IMR-90 (cell line): ENCODE measurements around the gene CAB39. TPM values are rescaled to one million over a fixed set of nuclear protein-coding genes. Genes with fewer than 3 reads are reported as not detected.

Source experiments
- ATAC-seq: fragments of 200-7000 bp; cut with Tn5 transposase; 2 replicates; pipeline ENCODE4 v1.9.1; 2020; ENCODE audit warnings: low read depth, mild to moderate bottlenecking, moderate library complexity
- BruUV-seq: library from RNA; stranded (reverse); fragments of 400-500 nt; replicated peaks from 2 replicates; lab custom pipeline; 2021; lab: Mats Ljungman, UMichigan
- CTCF ChIA-PET: fragments of 300-600 bp; formaldehyde crosslinking; extraction: SDS; loops from one replicate; lab custom pipeline; 2021; ENCODE audit warnings: antibody characterized with exemption; lab: Yijun Ruan, JAX
- POLR2A ChIA-PET: fragments of 300-600 bp; sonication (Branson Sonifier 250); formaldehyde crosslinking; loops from one replicate; lab custom pipeline; 2022; ENCODE audit warnings: antibody characterized with exemption; ENCODE audit not compliant: unreplicated experiment; lab: Charles Lee
- DNase-seq: peaks from one replicate; pipeline ENCODE4 v3.0.0; 2013
- H2AFZ ChIP-seq: replicated peaks from 2 replicates; pipeline ENCODE3; 2013; ENCODE audit warnings: low read length, mild to moderate bottlenecking; ENCODE audit not compliant: poor library complexity
- H2AK5ac ChIP-seq: 2 replicates; pipeline ENCODE4 v1.6.1; 2013; ENCODE audit warnings: low read depth, low read length, inconsistent platforms
- H2AK9ac ChIP-seq: replicated peaks from 2 replicates; pipeline ENCODE3; 2013; ENCODE audit warnings: mild to moderate bottlenecking, low read depth, low read length, moderate library complexity; ENCODE audit not compliant: poor library complexity
- H2BK120ac ChIP-seq: 2 replicates; pipeline ENCODE4 v1.6.1; 2013; ENCODE audit warnings: low read depth, low read length, inconsistent platforms
- H2BK15ac ChIP-seq: 3 replicates; pipeline ENCODE4 v1.6.1; 2013; ENCODE audit warnings: low read depth, low read length, inconsistent platforms
- H2BK20ac ChIP-seq: 2 replicates; pipeline ENCODE4 v1.6.1; 2013; ENCODE audit warnings: low read depth, mild to moderate bottlenecking, inconsistent platforms, low read length, moderate library complexity
- H2BK5ac ChIP-seq: 2 replicates; pipeline ENCODE4 v1.6.1; 2013; ENCODE audit warnings: mild to moderate bottlenecking, low read depth, low read length, inconsistent platforms; ENCODE audit not compliant: poor library complexity, severe bottlenecking
- H3K14ac ChIP-seq: replicated peaks from 2 replicates; pipeline ENCODE4 v1.6.1; 2013; ENCODE audit warnings: low read depth, low read length, inconsistent platforms
- H3K18ac ChIP-seq: 2 replicates; pipeline ENCODE4 v1.6.1; 2013; ENCODE audit warnings: low read depth, low read length, control low read depth
- H3K23ac ChIP-seq: 2 replicates; pipeline ENCODE4 v1.6.1; 2013; ENCODE audit warnings: low read depth, low read length, inconsistent platforms
- H3K27ac ChIP-seq: 2 replicates; pipeline ENCODE4 v1.5.1; 2013; ENCODE audit warnings: mild to moderate bottlenecking, control low read depth, low read length; ENCODE audit not compliant: insufficient read depth
- H3K27me3 ChIP-seq: 2 replicates; pipeline ENCODE4 v1.6.1; 2013; ENCODE audit warnings: low read length; ENCODE audit not compliant: control insufficient read depth, insufficient read depth
- H3K36me3 ChIP-seq: 2 replicates; pipeline ENCODE4 v1.6.1; 2013; ENCODE audit warnings: low read length, mixed read lengths; ENCODE audit not compliant: control insufficient read depth, insufficient read depth
- H3K4ac ChIP-seq: 2 replicates; pipeline ENCODE4 v1.6.1; 2013; ENCODE audit warnings: low read depth, low read length, inconsistent platforms
- H3K4me1 ChIP-seq: 2 replicates; pipeline ENCODE4 v1.6.1; 2013; ENCODE audit warnings: low read length, mixed read lengths; ENCODE audit not compliant: control insufficient read depth, insufficient read depth
- H3K4me2 ChIP-seq: 2 replicates; pipeline ENCODE4 v1.6.1; 2013; ENCODE audit warnings: low read depth, mild to moderate bottlenecking, control low read depth, low read length, moderate library complexity
- H3K4me3 ChIP-seq: 2 replicates; pipeline ENCODE4 v1.5.1; 2013; ENCODE audit warnings: low read depth, mild to moderate bottlenecking, control low read depth, low read length, moderate library complexity; ENCODE audit not compliant: insufficient read depth
- H3K56ac ChIP-seq: 2 replicates; pipeline ENCODE4 v1.6.1; 2013; ENCODE audit warnings: low read length, inconsistent platforms; ENCODE audit not compliant: insufficient read depth; ENCODE audit errors: extremely low read depth
- H3K79me1 ChIP-seq, 2 experiments: 2 replicates each; pipeline ENCODE4 v1.6.1; 2013; ENCODE audit warnings: low read length in 2 of 2, inconsistent platforms in 1 of 2, low read depth in 1 of 2
- H3K9ac ChIP-seq: 2 replicates; pipeline ENCODE4 v1.6.1; 2013; ENCODE audit warnings: low read depth, low read length, control low read depth
- H3K9me1 ChIP-seq: 2 replicates; pipeline ENCODE4 v1.6.1; 2013; ENCODE audit warnings: low read length, inconsistent platforms; ENCODE audit not compliant: insufficient read depth
- H3K9me3 ChIP-seq: 2 replicates; pipeline ENCODE4 v1.6.1; 2013; ENCODE audit warnings: low read length; ENCODE audit not compliant: control insufficient read depth, insufficient read depth
- H4K20me1 ChIP-seq: 2 replicates; pipeline ENCODE4 v1.6.1; 2013; ENCODE audit warnings: low read length, inconsistent platforms; ENCODE audit not compliant: insufficient read depth
- H4K5ac ChIP-seq: 2 replicates; pipeline ENCODE4 v1.6.1; 2013; ENCODE audit warnings: mild to moderate bottlenecking, low read depth, low read length, control low read depth
- H4K8ac ChIP-seq, 2 experiments: 2 replicates each; pipeline ENCODE4 v1.6.1; 2013; ENCODE audit warnings: low read depth in 2 of 2, low read length in 2 of 2, control low read depth in 1 of 2, inconsistent platforms in 1 of 2
- H4K91ac ChIP-seq: 2 replicates; pipeline ENCODE4 v1.6.1; 2013; ENCODE audit warnings: low read depth, low read length, inconsistent platforms; ENCODE audit not compliant: insufficient read depth
- CHD1 ChIP-seq: IDR thresholded peaks from 2 replicates; pipeline ENCODE4 v1.6.1; 2012; ENCODE audit warnings: low read depth, low read length, improper control_type of control experiment
- MAFK ChIP-seq: IDR thresholded peaks from 2 replicates; pipeline ENCODE4 v1.6.1; 2012; ENCODE audit warnings: low read depth, low read length, improper control_type of control experiment
- MXI1 ChIP-seq: IDR thresholded peaks from 2 replicates; pipeline ENCODE4 v1.6.1; 2012; ENCODE audit warnings: low read depth, mild to moderate bottlenecking, low read length, moderate library complexity, borderline replicate concordance
- RAD21 ChIP-seq: IDR thresholded peaks from 2 replicates; pipeline ENCODE4 v1.6.1; 2012; ENCODE audit warnings: low read length, improper control_type of control experiment
- RCOR1 ChIP-seq: IDR thresholded peaks from 2 replicates; pipeline ENCODE4 v1.6.1; 2012; ENCODE audit warnings: mild to moderate bottlenecking, low read length, improper control_type of control experiment; ENCODE audit not compliant: insufficient replicate concordance
- SMC3 ChIP-seq: fragments of 150-350 bp; IDR thresholded peaks from 2 replicates; pipeline ENCODE4 v1.6.1; 2016; ENCODE audit warnings: low read depth, mild to moderate bottlenecking, antibody characterized with exemption, low read length, moderate library complexity
- WGBS, 2 experiments: methylation state at CpG; one replicate each; pipeline versions ENCODE4 v1.1.5 to v1.1.7; 2013; ENCODE audit warnings: missing lambda C conversion rate in 2 of 2; ENCODE audit not compliant: insufficient read length in 1 of 2; ENCODE audit errors: extremely low coverage in 2 of 2; 5-methylcytosine and 5-hydroxymethylcytosine counted together
- dilution Hi-C: fragments of 300-500 bp; cut with HindIII; formaldehyde crosslinking; loops from one replicate; pipeline ENCODE4 v1.14.3; 2018; ENCODE audit warnings: low sequenced_read_pairs; ENCODE audit not compliant: unreplicated experiment
- in situ Hi-C: fragments of 300-500 bp; cut with MboI; formaldehyde crosslinking; loops from 3 replicates; pipeline ENCODE4 v1.14.3; 2019; ENCODE audit warnings: low sequenced_read_pairs, inconsistent platforms, mixed read lengths
- intact Hi-C: fragments of 100-400 bp; cut with micrococcal nuclease; formaldehyde crosslinking; loops from 2 replicates; pipeline ENCODE4 v1.10.0; 2022
- polyA plus RNA-seq, 3 experiments: library from polyadenylated mRNA; depleted of rRNA; stranded (reverse); fragments of >200 nt; gene quantifications; 2 replicates each; pipeline ENCODE4 v1.2.3, GENCODE V29; 2012; ENCODE audit warnings: low replicate concordance in 1 of 3
- total RNA-seq: library from RNA; depleted of rRNA; stranded (reverse); fragments of >200 nt; gene quantifications from 2 replicates; pipeline ENCODE4 v1.2.3, GENCODE V29; 2012
- TF ChIP-seq, protein P1 (sequence below): fragments of 150-350 bp; IDR thresholded peaks from 2 replicates; pipeline ENCODE4 v1.6.1; 2016; ENCODE audit warnings: low read depth, mild to moderate bottlenecking, low read length, moderate library complexity, borderline replicate concordance

CAB39 gene
- total and polyA plus RNA-seq, 2 of the 4 experiments (the other 2 are of a cell fraction), result 38.2 to 71.7 TPM

DNA sequence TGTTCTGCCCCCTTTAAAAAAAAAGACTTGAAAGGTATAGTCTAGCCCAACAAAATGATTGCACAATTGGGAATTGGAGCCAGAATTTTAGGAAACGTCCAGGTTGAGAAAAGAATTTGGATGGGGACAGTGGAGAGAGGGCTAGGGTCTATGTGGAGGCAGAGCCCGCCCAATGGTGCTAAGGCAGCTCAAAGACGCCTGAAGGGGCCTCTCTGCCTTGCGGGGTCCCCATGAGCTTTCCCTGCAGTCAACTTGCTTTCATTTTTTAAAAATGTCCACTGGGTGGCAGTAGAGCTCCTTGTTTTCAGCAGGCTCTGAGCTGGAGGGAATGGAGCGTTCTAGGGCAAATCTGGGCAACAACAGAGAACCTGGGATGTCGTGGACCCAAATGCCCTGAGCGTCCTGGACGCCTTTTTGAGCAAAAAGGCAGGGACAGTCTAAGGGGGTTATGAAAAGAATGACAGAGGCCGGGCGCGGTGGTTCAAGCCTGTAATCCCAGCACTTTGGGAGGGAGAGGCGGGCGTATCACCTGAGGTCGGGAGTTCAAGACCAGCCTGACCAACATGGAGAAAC is 111.8 kb downstream of the CAB39 start (continued):
- TF ChIP-seq RAD21 (peak; percentile 78), CHD1 (no peak), MXI1 (no peak)
- TF ChIP-seq, protein P1, sequence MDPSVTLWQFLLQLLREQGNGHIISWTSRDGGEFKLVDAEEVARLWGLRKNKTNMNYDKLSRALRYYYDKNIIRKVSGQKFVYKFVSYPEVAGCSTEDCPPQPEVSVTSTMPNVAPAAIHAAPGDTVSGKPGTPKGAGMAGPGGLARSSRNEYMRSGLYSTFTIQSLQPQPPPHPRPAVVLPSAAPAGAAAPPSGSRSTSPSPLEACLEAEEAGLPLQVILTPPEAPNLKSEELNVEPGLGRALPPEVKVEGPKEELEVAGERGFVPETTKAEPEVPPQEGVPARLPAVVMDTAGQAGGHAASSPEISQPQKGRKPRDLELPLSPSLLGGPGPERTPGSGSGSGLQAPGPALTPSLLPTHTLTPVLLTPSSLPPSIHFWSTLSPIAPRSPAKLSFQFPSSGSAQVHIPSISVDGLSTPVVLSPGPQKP, result no peak

DNA sequence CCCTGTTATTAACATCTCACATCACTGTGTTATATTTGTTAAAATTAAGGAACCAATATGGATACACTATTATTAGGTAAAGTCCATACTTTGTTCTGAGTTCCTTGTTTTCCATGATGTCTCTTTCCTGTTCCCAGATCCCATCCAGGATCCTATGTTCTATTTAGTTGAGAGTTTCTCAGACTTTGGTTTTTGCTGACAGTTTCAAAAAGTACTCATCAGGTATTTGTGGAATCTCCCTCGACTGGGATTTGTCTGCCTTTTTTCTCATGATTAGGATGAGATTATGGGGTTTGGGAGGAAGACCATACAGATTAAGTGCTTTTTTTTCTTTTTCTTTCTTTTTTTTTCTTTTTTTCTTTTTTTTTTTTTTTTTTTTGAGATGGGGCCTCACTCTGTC is 112.7 kb downstream of the CAB39 start:
- no TSS peak for BruUV-seq
- no CpG with 5 or more reads among the region's 1 CpG for WGBS, 2 experiments
- in situ Hi-C loops (no loop called here), intact Hi-C loops (loop anchor here (2.0 kb wide), 1 partner anchor 77 kb away; no protein-coding TSS in a partner anchor), dilution Hi-C loops (no loop called here)
- ChIA-PET CTCF (no interaction called here), POLR2A (no interaction called here)
- H2BK20ac ChIP-seq, result no peak overlapping the region
- H3K4me1 ChIP-seq, result no peaks in the 10 kb centered on the region
- H3K9me3 ChIP-seq, result peaks cover 6% of the 10 kb centered on the region
- H3K27ac ChIP-seq, result no peak overlapping the region
- H3K14ac ChIP-seq, result no peak overlapping the region
- no peak overlapping the region for H2BK15ac ChIP-seq
- H4K5ac ChIP-seq, result no peak overlapping the region
- H2AK5ac ChIP-seq, result no peak overlapping the region
- no peaks in the 10 kb centered on the region for H4K20me1 ChIP-seq
- H3K4me3 ChIP-seq, result no peak overlapping the region
- no peaks in the 10 kb centered on the region for H3K9me1 ChIP-seq
- H3K4me2 ChIP-seq, result no peak overlapping the region
- no peak overlapping the region for H3K9ac ChIP-seq
- H3K18ac ChIP-seq, result no peak overlapping the region
- H4K8ac ChIP-seq, result no peak overlapping the region
- no peak overlapping the region for H2BK120ac ChIP-seq
- DNase-seq (no peak), ATAC-seq (no peak)
- H2AFZ ChIP-seq, result no peak overlapping the region
- no peak overlapping the region for H2AK9ac ChIP-seq
- no peak for TF ChIP-seq SMC3
- TF ChIP-seq RCOR1, result no peak
- TF ChIP-seq MAFK, result peak; percentile 22; the same call in 1 of the 2 replicates
- no peak overlapping the region for H3K56ac ChIP-seq
- no peak overlapping the region for H3K4ac ChIP-seq
- no peak overlapping the region for H2BK5ac ChIP-seq
- H4K91ac ChIP-seq, result no peak overlapping the region
- H3K23ac ChIP-seq, result no peak overlapping the region
- no peaks in the 10 kb centered on the region for H3K79me1 ChIP-seq
- peaks cover 3% of the 10 kb centered on the region for H3K36me3 ChIP-seq
- H3K27me3 ChIP-seq, result peaks cover 25% of the 10 kb centered on the region
